Stimulated activated CD4-positive, alpha-beta T cell treated with anti-CD3 and anti-CD28 coated beads, Interleukin-12 subunit alpha, Interleukin-12 subunit beta, amount 100 ng/mL, for 48 hours (primary cell): ENCODE results near the gene WFDC6.
"Not testable (repeated sequence)": the region's sequence is repeated elsewhere in the genome, so short reads cannot be mapped to it uniquely, and the experiment has no call there.

ENCODE experiments used
- DNase-seq, 3 donors: peaks; one replicate each; pipeline ENCODE4 v3.0.0-alpha.2; 2020; ENCODE audit warnings: low read depth in 2 of 3, low spot score in 1 of 3

WFDC6 gene

DNA sequence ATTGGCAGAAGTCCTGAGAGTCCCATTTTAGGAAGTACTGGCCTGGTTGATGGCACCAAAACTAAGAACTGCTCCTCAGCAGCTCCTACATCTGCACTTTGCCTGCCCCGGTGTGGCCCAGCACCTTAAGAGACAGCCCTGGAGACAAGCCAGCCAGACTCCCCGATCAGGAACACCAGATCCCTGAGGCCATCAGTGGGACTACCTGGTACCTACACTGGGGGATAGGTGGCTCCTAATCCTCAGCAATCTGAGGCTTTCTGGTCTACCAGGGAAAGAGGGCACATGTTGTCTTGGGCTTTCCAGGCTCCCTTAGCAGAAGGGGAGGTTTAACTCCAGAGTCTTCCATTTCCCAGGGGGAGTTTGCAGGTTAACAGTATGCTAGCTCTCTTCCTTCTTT is at the start of gene WFDC6:
Gene WFDC6, minus strand, starts transcription at position 101 of the 400 bp plus-strand sequence. Its CDS starts 75 bp downstream, at position 26.
- no peak for DNase-seq

DNA sequence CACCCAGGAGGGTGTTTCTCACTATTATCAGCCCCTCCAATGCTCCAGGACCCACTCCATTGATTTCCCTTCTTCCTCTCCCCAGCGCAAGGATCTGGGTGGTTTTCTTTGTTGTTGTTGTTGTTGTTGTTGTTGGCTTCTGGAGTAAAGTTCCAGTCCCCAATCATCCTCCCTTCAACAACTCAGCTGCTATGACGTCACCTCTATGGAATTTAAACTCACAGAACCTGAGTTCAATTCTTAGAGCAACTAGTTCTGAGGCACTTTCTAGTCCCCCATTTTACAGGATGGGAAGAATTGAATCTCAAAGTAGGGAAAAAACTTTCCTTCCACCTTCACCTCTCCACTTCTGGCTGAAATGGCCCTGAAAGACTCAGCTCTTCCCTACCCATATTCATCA is 49.5 kb upstream of the WFDC6 start:
- DNase-seq, result no peak

DNA sequence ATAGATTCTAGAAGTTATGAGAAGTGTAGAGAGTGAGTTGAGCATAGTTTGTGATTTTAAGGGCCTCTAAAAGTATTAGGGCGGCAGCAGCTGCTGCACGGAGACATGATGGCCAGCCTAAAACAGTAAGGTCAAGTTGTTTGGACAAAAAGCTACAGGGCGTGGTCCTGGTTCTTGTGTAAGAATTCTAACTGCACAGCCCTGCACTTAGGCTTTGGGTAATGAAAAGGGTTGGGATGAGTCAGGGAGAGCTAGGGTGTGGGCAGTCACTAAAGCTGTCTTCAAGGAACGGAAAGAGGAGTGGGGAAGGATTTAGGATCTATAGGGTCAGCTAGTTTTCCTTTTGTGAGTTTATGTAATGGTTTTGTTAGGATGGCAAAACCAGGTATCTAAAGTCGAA is 46.7 kb upstream of the WFDC6 start:
- not testable (repeated sequence) for DNase-seq

DNA sequence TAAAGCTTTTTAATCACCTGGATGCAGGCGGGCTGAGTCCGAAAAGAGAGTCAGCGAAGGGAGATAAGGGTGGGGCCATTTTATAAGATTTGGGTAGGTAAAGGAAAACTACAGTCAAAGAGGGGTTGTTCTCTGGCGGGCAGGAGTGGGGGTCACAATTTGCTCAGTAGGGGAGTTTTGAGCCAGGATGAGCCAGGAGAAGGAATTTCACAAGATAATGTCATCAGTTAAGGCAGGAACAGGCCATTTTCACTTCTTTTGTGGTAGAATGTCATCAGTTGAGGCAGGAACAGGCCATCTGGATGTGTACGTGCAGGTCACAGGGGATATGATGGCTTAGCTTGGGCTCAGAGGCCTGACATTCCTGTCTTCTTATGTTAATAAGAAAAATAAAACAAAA is 45.0 kb upstream of the WFDC6 start:
- DNase-seq, result not testable (repeated sequence)

DNA sequence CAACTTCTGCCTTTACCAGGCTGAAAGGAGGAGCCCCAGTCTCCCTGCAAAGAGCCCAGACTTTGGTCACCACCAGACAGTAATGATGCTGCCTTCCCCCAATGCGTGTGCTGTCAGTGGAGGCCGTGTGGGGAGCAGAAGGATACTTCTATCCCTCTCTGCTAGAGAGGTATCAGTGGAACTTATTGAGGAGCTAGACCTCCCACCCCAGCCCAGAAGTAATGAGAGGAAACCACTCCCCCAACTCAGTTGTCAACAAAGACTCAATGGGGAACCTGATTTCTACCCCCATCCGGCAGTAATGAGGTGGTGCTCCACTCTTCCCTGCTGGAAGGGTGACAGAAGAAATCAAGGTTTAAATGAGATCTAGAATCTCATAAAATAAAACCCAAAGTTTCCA is 44.2 kb upstream of the WFDC6 start:
- DNase-seq, result no peak

DNA sequence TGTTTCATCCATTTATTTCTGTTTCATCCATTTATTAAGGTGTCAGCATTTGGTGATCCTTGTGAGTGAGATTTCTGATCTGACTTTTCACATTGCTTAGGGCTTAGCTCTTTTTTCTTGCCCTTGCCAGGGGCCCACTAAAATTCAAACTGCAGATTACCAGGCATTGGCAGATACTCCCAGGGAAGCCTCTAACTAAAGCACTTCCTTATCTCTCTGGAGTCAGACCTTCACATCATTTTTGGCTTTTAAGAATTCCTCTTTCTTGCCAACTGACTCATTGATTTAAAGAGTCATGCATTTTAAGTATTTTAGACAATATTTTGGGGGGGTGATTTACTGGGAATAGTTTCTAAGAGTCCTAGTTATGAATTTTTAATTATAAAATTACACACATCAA is 42.4 kb upstream of the WFDC6 start:
- no peak for DNase-seq

DNA sequence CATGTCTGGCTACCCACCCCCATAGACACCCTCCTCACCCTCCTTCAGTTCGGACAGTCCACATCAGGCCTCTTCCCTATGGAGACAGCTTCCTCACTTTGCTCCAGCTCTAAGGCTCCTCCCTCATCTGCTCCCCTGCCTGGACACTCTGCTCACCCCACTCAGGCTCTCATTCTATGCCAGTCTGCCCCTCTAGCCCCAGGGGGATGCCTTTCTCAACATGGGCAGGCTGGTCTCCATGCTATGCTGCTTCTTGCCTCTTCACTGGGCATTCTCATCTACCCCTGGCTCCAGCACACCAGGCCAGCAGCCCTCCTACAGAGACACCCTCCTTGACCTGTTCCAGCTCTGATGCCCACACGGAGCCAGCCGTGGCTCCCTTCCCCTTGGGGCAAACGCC is 39.9 kb upstream of the WFDC6 start, which contains the start of gene WFDC8:
Gene WFDC8, minus strand, starts transcription at position 101 of the 400 bp plus-strand sequence. Its CDS starts 37 bp downstream, at position 64.
- no peak for DNase-seq

DNA sequence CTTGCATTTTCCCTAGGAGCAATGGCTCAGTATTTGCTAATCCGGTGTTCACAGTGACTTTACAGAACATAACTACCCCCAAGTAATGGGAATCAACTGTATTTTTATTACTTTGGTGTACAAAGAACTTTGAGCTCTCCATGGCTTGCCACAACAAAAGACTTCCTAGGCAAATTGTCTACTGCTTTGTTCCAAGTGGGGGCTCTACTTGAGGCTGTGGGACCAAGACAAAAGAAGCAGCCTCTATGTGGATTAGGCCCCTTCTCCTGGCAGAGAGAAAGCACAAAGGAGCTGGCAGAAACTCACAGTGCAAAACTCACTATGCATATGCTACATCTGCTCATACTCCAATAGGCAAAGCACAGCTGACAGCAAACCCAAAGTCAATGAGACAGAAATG is 38.9 kb upstream of the WFDC6 start:
- no peak for DNase-seq

DNA sequence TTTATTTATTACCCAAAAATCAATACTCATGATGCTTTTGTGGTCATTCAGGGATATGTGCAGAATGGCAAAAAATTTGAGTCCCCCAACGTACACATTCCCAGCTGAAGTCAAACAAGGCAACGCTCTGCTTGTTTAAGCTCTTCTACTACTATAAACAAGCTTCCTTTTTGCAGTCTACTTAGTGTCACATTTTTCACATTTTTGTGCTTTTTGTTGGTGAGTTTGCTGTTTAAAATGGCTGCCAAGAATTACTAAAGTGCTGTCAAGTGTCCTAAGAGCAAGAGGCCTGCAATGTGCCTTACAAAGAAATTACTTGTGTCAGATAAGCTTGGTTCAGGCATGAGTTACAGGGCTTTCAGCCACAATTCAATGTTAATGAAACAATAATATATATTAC is 37.7 kb upstream of the WFDC6 start:
- no peak for DNase-seq

DNA sequence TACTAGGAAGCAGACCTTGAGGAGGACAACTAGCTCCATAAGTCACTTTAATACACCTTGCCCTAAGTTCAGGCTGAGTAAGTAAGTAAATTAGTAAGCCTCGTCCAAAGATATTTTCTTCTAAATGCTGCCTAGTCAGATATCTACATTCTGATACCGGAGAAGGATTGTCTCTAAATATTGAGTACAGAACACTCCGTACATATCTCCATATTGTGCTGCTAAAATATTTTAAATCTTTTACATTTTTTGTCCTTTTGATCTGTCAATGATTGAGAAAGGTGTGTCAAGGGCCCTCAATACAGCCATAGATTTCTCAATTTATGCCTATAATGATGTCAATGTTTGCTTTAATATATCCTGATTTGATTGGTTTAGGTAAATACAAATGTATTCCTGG is 36.6 kb upstream of the WFDC6 start:
- DNase-seq, result no peak

DNA sequence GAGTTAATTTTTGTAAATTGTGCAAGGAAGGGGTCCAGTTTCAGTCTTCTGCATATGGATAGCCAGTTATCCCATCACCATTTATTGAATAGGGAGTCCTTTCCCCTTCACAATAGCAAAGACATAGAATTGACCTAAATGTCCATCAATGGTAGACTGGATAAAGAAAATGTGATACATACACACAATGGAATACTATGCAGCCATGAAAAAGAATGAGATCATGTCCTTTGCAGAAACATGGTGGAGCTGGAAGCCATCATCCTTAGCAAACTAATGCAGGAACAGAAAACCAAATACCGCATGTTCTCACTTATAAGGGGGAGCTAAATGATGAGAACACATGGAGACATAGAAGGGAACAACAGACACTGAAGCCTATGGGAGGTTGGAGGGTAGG is 30.4 kb upstream of the WFDC6 start:
- not testable (repeated sequence) for DNase-seq

DNA sequence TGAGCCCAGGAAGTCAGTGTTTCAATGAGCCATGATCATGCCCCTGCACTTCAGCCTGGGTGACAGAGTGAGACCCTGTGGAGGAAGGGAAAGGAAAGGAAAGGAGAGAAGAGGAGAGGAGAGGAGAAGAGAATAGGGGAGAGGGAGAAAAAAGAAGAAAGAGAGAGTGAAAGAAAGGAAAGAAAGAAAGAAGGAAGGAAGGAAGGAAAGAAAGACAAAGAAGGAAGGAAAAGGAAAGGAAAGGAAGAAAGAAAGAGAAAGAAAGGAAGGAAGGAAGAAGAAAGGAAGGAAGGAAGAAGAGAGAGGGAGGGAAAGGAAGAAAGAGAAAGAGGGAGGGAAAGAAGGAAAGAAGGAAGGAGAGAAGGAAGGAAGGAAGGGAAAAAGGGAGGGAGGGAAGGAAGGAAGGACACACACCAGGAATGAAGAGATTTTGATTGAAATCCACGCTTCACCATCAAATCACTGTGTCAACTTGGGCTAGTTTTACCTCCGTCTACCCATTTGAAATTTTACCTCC is 25.5 kb upstream of the WFDC6 start:
- no peak for DNase-seq

DNA sequence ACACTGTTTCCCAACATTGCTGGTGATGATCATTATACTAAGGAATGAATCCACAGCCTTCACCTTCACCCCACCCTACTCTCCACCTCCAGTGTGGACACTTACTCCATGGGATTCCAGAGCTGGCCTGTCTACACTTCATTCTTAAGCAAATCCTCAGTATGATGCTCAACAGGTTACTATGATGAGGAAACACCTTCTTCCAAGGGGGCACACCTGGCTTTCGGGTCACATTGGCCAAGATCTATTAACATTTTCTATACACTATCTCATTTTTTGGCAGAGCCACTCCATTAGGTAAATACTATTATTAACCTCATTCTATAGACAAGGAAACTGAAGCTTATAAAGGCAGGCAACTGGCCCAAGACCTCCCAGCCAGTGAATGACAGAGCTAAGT is 15.9 kb upstream of the WFDC6 start:
- no peak for DNase-seq

DNA sequence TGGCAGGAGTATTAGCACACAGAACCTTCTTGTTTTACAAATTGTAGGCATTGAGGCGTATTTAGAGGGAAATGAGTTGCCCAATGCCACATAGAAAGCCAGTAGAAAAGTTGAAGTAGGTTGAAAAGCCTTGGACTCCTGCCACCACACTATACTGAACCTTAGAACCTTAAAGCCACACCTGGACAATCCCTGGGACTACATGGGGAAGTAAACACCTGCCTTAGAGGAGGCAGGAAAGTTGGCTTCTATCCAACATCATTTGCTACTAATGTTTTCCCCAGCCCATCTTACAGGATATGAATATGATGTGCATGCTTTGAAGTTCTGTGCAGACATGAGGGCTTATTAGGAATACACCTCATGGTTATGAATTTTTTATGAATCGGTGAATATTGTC is 13.2 kb upstream of the WFDC6 start:
- DNase-seq, result no peak

DNA sequence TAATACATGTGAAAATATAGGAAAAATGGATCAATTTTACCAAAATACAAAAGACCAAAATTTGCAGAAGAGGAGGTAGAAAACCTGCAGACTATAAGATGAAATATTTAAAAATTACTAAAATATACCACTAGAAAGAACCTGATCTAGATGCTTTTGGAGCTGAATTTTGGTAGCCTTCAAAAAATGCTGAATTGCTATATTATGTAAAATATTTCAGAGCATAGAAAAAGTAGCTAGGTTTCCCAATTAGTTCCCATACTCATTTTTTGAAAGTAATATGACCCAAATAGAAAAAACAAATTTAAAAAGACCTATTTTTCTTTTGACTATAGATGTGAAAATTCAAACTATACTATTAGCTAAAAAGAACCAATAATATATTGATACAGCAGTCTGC is 11.5 kb upstream of the WFDC6 start:
- DNase-seq, result no peak

DNA sequence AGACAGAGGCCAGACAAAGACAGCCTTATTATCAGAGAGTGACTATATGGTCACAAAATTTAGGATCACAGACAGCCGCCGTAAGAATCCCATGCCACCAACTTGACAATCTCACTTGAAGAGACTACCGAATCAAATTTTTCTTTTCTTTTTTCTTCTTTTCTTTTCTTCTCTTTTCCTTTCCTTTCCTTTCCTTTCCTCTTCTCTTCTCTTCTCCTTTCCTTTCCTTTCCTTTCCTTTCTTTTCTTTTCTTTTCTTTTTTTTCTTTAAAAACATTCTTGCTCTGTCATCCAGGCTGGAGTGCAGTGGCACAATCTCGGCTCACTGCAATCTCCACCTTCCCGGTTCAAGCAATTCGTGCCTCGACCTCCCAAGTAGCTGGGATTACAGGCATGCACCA is 9.1 kb upstream of the WFDC6 start:
- no peak for DNase-seq

DNA sequence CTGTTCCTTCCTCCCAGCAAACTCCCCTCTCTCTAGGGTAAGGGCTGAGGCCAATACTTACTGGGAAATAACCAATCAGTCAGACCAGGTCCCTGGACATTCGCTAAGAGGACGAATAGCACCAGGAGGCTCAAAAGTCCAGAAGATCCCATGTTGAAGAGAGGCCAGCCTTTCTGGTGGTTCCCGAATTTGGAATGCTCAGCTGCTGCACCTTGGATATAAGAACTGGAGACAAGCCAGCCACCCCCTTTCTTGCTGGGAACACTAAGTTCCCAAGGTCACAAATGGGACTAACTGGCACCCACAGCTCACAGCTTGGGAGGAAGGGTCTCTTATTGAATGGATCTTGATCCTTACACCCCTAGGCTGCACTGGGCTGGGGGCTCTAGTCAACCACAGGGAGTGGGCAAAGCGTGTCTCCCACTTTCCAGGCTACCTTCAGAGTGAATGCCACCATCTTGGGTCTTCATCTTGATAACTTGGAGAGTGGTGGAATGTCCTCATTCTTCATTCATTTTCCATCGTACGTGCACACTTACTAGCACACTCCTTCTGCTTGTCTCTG is 8.0 kb upstream of the WFDC6 start, which contains the start of gene EPPIN:
Gene EPPIN, minus strand, starts transcription at position 196 of the 565 bp plus-strand sequence. Its CDS starts 44 bp downstream, at position 152.
- no peak for DNase-seq

DNA sequence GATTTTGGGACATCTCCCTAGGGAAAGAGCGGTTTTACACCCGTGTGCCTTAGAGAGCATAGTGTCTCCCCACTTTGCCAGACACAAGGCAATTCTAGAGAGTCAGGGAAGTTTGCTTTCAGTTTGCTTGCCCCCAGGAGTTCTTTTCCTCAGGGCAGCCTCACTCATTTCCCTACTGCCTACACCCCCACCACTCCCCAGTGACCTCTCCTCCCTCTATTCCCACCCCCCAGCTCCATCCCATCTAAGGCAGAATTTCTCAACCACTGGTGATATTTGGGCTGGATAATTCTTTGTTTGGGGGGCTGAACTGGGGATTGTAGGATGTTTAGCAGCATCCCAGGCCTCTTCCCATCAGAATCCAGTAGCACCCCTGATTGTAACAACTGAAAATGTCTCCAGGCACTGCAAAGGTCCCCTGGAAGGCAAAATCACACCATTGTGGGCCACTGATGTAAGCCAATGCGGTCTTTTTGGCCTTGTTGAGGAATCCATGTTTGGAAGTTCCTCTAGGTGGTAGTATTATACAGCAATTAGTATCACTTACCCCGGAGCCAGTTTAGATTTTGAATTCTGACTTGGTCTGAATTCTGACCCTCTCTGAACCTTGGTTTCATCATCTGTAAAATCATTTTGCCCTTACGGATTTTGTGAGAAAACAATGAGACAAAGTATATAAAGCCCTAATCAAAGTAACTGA is 6.6 kb upstream of the WFDC6 start:
- DNase-seq, result no peak

DNA sequence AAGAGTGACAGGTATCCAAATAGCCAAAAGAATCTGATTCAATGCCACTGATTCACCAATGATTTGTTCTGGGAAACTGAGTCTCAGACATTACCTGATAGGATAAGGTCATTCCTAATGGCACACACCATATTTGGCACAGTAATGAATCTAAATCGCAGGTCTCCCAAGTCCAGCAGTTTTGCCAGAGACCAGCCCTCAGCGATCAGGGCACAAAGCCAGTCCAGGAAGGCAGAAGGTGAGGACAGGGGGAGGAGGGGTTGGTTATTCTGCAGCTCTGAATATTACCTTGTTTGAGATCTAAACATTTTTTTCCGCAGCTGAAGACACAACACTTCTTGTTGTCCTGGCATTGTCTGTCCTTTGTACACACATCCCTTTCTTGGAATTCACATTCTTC is 6.1 kb upstream of the WFDC6 start:
- DNase-seq, result no peak

DNA sequence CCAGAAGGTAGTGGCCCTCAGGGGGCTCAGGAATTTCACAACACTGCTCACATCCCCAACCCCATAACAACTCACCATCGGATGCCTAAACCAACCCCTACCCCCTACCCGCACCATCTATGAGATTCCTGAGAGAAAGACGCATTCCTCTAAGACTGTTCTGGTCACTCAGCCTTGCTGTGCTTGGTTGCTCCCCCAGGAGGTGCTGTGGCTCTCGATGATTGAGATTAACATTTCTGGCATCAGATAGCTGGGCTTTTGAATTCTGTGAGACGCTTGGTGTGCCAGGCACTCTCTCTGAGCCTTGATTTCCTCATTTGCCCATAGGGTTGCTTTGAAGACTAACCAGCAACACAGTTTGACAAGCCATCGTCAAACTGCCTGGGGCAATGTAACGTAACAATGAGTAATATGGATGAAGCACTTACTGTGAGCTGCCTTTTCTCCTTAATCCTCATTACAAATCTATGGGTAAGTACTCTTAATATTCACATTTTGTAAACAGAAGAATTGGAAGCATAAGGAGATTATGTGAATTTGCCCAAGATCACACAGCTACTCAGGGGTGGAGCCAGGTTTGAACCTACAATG is 978 bp downstream of the WFDC6 start:
- DNase-seq, result no peak

DNA sequence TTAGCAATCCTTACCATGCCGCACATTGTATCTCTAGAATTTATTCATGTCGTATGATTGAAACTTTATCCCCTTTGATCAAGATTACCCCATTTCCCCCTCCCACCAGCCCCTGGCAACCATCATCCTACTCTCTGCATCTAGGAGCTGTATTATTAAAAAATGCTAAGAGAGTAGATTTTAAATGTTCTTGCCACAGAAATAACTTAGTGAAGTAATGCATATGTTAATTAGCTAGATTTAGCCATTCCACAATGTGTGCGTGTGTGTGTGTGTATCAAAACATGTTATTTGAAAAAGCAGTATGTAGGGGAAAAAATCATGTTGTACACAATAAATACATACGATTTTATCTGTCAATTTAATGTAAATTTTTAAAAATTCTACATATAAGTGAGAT is 12.0 kb downstream of the WFDC6 start:
- DNase-seq, result no peak

DNA sequence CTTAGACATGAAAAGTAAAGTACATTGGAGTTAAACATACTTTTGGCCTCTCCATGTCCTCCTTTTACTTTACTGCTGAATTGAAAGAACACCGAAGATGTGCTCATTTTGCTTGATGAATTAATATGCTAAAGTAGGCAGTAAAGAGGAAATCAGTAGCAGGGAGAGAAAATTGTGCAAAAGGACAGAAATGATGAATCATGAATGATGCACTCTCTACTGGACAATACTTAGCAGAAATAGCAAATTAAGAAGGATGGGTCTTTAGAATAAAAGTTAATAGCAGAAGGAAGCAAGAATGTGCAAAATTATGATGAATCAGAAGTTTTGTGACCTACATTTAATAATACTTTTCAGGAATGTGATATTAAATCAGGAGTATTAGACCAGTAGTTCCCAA is 15.5 kb downstream of the WFDC6 start:
- DNase-seq, result no peak
